ENCODE measurements around the gene MCM3AP. TPM values are rescaled to one million over a fixed set of nuclear protein-coding genes. Genes with fewer than 3 reads are reported as not detected.

Gene MCM3AP
- total RNA-seq, 1 donor from 2014 or later, result 72.4 TPM

- Histone ChIP-seq H3K27me3 (no peaks in the 10 kb centered on the region), H3K27ac (no peak overlapping the region), H3K79me2 (ENCODE audit: low read depth) (no peaks in the 10 kb centered on the region), H3K4me1 (no peaks in the 10 kb centered on the region), H3K9me3 (ENCODE audit: low read depth) (no peaks in the 10 kb centered on the region), H2AFZ (replicated peaks) (no peak overlapping the region), H3K4me3 (no peak overlapping the region), H3K36me3 (peaks cover 8% of the 10 kb centered on the region), H3K9ac (no peak overlapping the region), H3K4me2 (no peak overlapping the region), H3F3A (ENCODE audit: low read depth) (no peaks in the 10 kb centered on the region), H4K20me1 (ENCODE audit: low read depth) (no peaks in the 10 kb centered on the region)
- Mint-ChIP-seq H3K27me3 (ENCODE audit: insufficient read depth, low read depth) (no peaks in the 10 kb centered on the region), H3K4me1 (peaks cover 12% of the 10 kb centered on the region), H3K36me3 (peaks cover 33% of the 10 kb centered on the region), H3K27ac (peak overlapping the region; percentile 60), H3K4me3 (no peak overlapping the region), H3K9me3 (no peaks in the 10 kb centered on the region)
- no peak for DNase-seq (ENCODE audit: low spot score)
- TF ChIP-seq EZH2 (IDR thresholded peaks at IDR 0.05) (no peak), CTCF (IDR thresholded peaks at IDR 0.05) (no peak), EZH2phosphoT487 (IDR thresholded peaks at IDR 0.05) (no peak)
Measured at GRCh38 chr21:46194374-46195334, 90.8 kb downstream of the MCM3AP start.

- H3K9ac ChIP-seq, result no peak overlapping the region
- DNase-seq (ENCODE audit: low spot score), result no peak
- H2AFZ ChIP-seq (replicated peaks), result no peak overlapping the region
- no peaks in the 10 kb centered on the region for H3K27me3 ChIP-seq
- H3F3A ChIP-seq (ENCODE audit: low read depth), result peaks cover under 1% of the 10 kb centered on the region
- no peak overlapping the region for H3K4me2 ChIP-seq
- Mint-ChIP-seq H3K9me3 (no peaks in the 10 kb centered on the region), H3K4me3 (no peak overlapping the region), H3K27ac (no peak overlapping the region), H3K36me3 (peaks cover 26% of the 10 kb centered on the region), H3K27me3 (ENCODE audit: insufficient read depth, low read depth) (no peaks in the 10 kb centered on the region), H3K4me1 (peaks cover 19% of the 10 kb centered on the region)
- no peaks in the 10 kb centered on the region for H4K20me1 ChIP-seq (ENCODE audit: low read depth)
- H3K36me3 ChIP-seq, result peaks cover under 1% of the 10 kb centered on the region
- no peak overlapping the region for H3K27ac ChIP-seq
- H3K79me2 ChIP-seq (ENCODE audit: low read depth), result no peaks in the 10 kb centered on the region
- H3K4me3 ChIP-seq, result no peak overlapping the region
- H3K9me3 ChIP-seq (ENCODE audit: low read depth), result no peaks in the 10 kb centered on the region
- TF ChIP-seq EZH2phosphoT487 (IDR thresholded peaks at IDR 0.05) (no peak), EZH2 (IDR thresholded peaks at IDR 0.05) (no peak), CTCF (IDR thresholded peaks at IDR 0.05) (no peak)
- H3K4me1 ChIP-seq, result no peaks in the 10 kb centered on the region
Measured at GRCh38 chr21:46193829-46194373, 91.5 kb downstream of the MCM3AP start.

- Histone ChIP-seq H3K79me2 (ENCODE audit: low read depth) (no peaks in the 10 kb centered on the region), H3K4me1 (peaks cover 8% of the 10 kb centered on the region), H3K9ac (no peak overlapping the region), H3F3A (ENCODE audit: low read depth) (peaks cover 5% of the 10 kb centered on the region), H3K27me3 (no peaks in the 10 kb centered on the region), H3K4me3 (no peak overlapping the region), H3K9me3 (ENCODE audit: low read depth) (no peaks in the 10 kb centered on the region), H4K20me1 (ENCODE audit: low read depth) (no peaks in the 10 kb centered on the region), H3K4me2 (no peak overlapping the region), H3K27ac (no peak overlapping the region), H3K36me3 (no peaks in the 10 kb centered on the region), H2AFZ (replicated peaks) (no peak overlapping the region)
- Mint-ChIP-seq H3K4me1 (peaks cover 38% of the 10 kb centered on the region), H3K4me3 (no peak overlapping the region), H3K9me3 (no peaks in the 10 kb centered on the region), H3K27me3 (ENCODE audit: insufficient read depth, low read depth) (peaks cover 2% of the 10 kb centered on the region), H3K27ac (no peak overlapping the region), H3K36me3 (peaks cover 25% of the 10 kb centered on the region)
- DNase-seq (ENCODE audit: low spot score), result no peak
- TF ChIP-seq EZH2 (IDR thresholded peaks at IDR 0.05) (no peak), EZH2phosphoT487 (IDR thresholded peaks at IDR 0.05) (no peak), CTCF (IDR thresholded peaks at IDR 0.05) (no peak)
Measured at GRCh38 chr21:46191686-46192575, 93.5 kb downstream of the MCM3AP start.
